Testis (tissue), 3 donors: ENCODE results near the gene TRIP6. TPM values are rescaled to one million over a fixed set of nuclear protein-coding genes. Genes with fewer than 3 reads are reported as not detected.
"Not testable (repeated sequence)": the region's sequence is repeated elsewhere in the genome, so short reads cannot be mapped to it uniquely, and the experiment has no call there.

ENCODE experiments used
- DNase-seq: peaks from one replicate; pipeline ENCODE4 v3.0.0-alpha.2; 2019
- H3K27ac ChIP-seq, 2 donors: fragments of 200-600 bp; sonication (generic); one replicate each; pipeline ENCODE4 v1.5.1; 2019
- H3K27me3 ChIP-seq: fragments of 200-600 bp; sonication (generic); one replicate; pipeline ENCODE4 v1.5.1; 2019
- H3K36me3 ChIP-seq: fragments of 200-600 bp; sonication (generic); one replicate; pipeline ENCODE4 v1.5.1; 2017; ENCODE audit warnings: low read depth; ENCODE audit errors: missing control alignments
- H3K4me1 ChIP-seq: fragments of 200-600 bp; sonication (generic); one replicate; pipeline ENCODE4 v1.5.1; 2019
- H3K4me3 ChIP-seq, 2 donors: fragments of 200-600 bp; sonication (generic); one replicate each; pipeline ENCODE4 v1.5.1; 2017 to 2019
- H3K9me3 ChIP-seq: fragments of 200-600 bp; sonication (generic); one replicate; pipeline ENCODE4 v1.5.1; 2017
- CTCF ChIP-seq, 3 experiments: fragments of 450-650 bp in 2 of 3; fragments of 200-600 bp in 1 of 3; sonication (generic) in 1 of 3; IDR thresholded peaks; one replicate each; pipeline ENCODE4 v1.5.1; 2016 to 2019; ENCODE audit warnings: antibody characterized with exemption in 3 of 3, mild to moderate bottlenecking in 2 of 3, moderate library complexity in 1 of 3
- POLR2A ChIP-seq: fragments of 450-650 bp; IDR thresholded peaks from one replicate; pipeline ENCODE4 v1.6.1; 2017; ENCODE audit warnings: antibody characterized with exemption, mild to moderate bottlenecking, moderate library complexity
- WGBS, 2 donors: methylation state at CpG; one replicate each; pipeline ENCODE4 v1.1.5; 2018; 5-methylcytosine and 5-hydroxymethylcytosine counted together
- intact Hi-C: fragments of 100-400 bp; cut with DNase I; formaldehyde crosslinking; loops from one replicate; pipeline ENCODE4 v1.15.1; 2023; ENCODE audit warnings: low total_unique reads
- polyA plus RNA-seq: library from polyadenylated mRNA; stranded (reverse); fragments of 350-450 nt; fragmentation: Illumina TruSeq; extraction: RNeasy Lipid Tissue Mini Kit (QIAGEN cat#74804); gene quantifications from one replicate; pipeline ENCODE4 v1.2.3, GENCODE V29; 2014; ENCODE audit warnings: low read depth, low replicate concordance; ENCODE audit not compliant: insufficient read depth
- total RNA-seq, 2 donors: library from RNA; depleted of rRNA; stranded (reverse); fragments of >200 nt; gene quantifications; one replicate each; pipeline ENCODE4 v1.2.3, GENCODE V29; 2016

The TRIP6 gene
- total and polyA plus RNA-seq, 3 donors from 2014 or later, result 46.8 to 99.6 (median 49.8) TPM

GRCh38 chr7:100852048-100852872, 14.9 kb upstream of the TRIP6 start, which contains the start of gene SLC12A9:
Gene SLC12A9, plus strand, starts transcription at chr7:100852713. Its CDS starts 1,485 bp downstream, at chr7:100854198.
- Histone ChIP-seq H3K4me1 (peaks cover 6% of the 10 kb centered on the region), H3K27ac (peak within 1 kb of the TSS in 1 of 2 donors; percentile 47), H3K27me3 (no peaks in the 10 kb centered on the region), H3K36me3 (no peaks in the 10 kb centered on the region), H3K4me3 (peak within 1 kb of the TSS; percentile 63 to 74), H3K9me3 (no peaks in the 10 kb centered on the region)
- TF ChIP-seq CTCF (IDR thresholded peaks at IDR 0.05) (peak; percentile 83 to 89 (median 88)), POLR2A (no peak)
- DNase-seq, result peak; percentile 91
- 1% methylated on average over 18 to 65 of the region's 71 CpGs for WGBS, 2 donors
- intact Hi-C loops, result loop anchor here (5.0 kb wide), 2 partner anchors 50 to 145 kb away; partner anchors contain the start of gene POP7

- Histone ChIP-seq H3K27ac (no peak overlapping the region), H3K4me3 (no peak overlapping the region), H3K9me3 (no peaks in the 10 kb centered on the region), H3K27me3 (no peaks in the 10 kb centered on the region), H3K36me3 (no peaks in the 10 kb centered on the region), H3K4me1 (peaks cover 6% of the 10 kb centered on the region)
- intact Hi-C loops, result loop anchor here (5.0 kb wide), 2 partner anchors 52 to 147 kb away; partner anchors contain the start of gene POP7
- 91 to 94% methylated on average over 12 to 14 of the region's 14 CpGs for WGBS, 2 donors
- no peak for DNase-seq
- TF ChIP-seq CTCF (IDR thresholded peaks at IDR 0.05) (no peak), POLR2A (no peak)
Measured at GRCh38 chr7:100854146-100854895, 12.9 kb upstream of the TRIP6 start.

DNA sequence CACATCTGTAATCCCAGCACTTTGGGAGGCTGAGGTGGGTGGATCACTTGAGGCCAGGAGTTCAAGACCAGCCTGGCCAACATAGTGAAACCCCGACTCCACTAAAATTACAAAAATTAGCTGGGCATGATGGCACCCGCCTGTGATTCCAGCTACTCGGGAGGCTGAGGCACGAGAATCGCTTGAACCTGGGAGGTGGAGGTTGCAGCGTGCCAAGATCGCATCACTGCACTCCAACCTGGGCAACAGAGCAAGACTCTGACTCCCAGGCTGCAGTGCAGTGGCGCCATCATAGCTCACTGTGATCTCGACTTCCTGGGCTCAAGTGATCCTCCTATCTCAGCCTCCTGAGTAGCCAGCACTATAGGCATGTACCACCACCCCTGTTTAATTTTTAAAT, 12.3 kb upstream of the TRIP6 start:
- H3K27ac ChIP-seq, H3K36me3 ChIP-seq: not testable (repeated sequence)
- WGBS, 2 donors, result 92 to 94% methylated on average over 9 of the region's 9 CpGs

DNA sequence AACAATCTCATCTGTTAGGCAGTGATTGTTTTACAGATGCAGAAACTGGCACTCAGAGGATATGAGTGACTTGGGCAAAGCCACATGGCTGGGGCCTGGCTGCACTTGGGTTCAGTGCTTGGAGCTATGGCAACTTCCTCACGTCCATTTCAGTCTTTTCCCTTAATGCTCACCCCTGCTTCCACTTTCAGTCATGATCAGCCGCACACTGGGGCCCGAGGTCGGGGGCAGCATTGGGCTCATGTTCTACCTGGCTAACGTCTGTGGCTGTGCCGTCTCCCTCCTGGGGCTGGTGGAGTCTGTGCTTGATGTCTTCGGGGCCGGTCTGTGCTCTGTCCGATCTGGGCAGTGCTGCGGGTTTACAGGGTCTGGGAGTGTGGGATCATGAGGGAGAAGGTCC, 11.7 kb upstream of the TRIP6 start:
- no peak for DNase-seq
- WGBS, 2 donors, result 70 to 91% methylated on average over 6 to 10 of the region's 10 CpGs

More for the DNA sequence above, 12.3 kb upstream of the TRIP6 start:
- intact Hi-C loops, result loop anchor here (5.0 kb wide), 2 partner anchors 53 to 148 kb away; partner anchors contain the start of gene POP7
- H3K27me3 ChIP-seq, H3K4me1 ChIP-seq, H3K9me3 ChIP-seq, H3K4me3 ChIP-seq, DNase-seq: not testable (repeated sequence)

More for the DNA sequence above, 11.7 kb upstream of the TRIP6 start:
- H3K27me3 ChIP-seq, result no peaks in the 10 kb centered on the region
- H3K4me3 ChIP-seq, result no peak overlapping the region
- H3K36me3 ChIP-seq, result no peaks in the 10 kb centered on the region
- intact Hi-C loops, result no loop called here
- TF ChIP-seq CTCF (IDR thresholded peaks at IDR 0.05) (no peak), POLR2A (no peak)
- no peaks in the 10 kb centered on the region for H3K9me3 ChIP-seq
- H3K4me1 ChIP-seq, result peaks cover 6% of the 10 kb centered on the region
- no peak overlapping the region for H3K27ac ChIP-seq
